ENCODE measurements around the gene ZNF836. TPM values are rescaled to one million over a fixed set of nuclear protein-coding genes. Genes with fewer than 3 reads are reported as not detected.

ZNF836 gene
- total and polyA plus RNA-seq, 7 experiments from 2014 or later, result 10.2 to 57.5 (median 21.5) TPM

Other genes starting within 250 kb of the ZNF836 start
- gene ZNF613, start 244.1 kb downstream of the ZNF836 start, total RNA-seq, result 1 to 10 TPM; 1.5 to 9.6 (median 5.2) TPM
- 1 to 10 TPM; 3.3 to 8.2 TPM for gene ZNF613, start 244.1 kb downstream of the ZNF836 start, polyA plus RNA-seq
- gene ZNF350, start 184.8 kb downstream of the ZNF836 start, total RNA-seq, result 10 to 100 TPM; 18.1 to 43.7 (median 36.0) TPM
- 10 to 100 TPM; 19.9 to 26.8 TPM for gene ZNF350, start 184.8 kb downstream of the ZNF836 start, polyA plus RNA-seq
- 10 to 100 TPM in 3 of 5 experiments, 1 to 10 TPM in 2; 8.7 to 20.9 (median 11.0) TPM for gene ZNF615, start 163.4 kb downstream of the ZNF836 start, total RNA-seq
- 10 to 100 TPM; 11.5 to 12.1 TPM for gene ZNF615, start 163.4 kb downstream of the ZNF836 start, polyA plus RNA-seq
- gene ZNF614, start 143.2 kb downstream of the ZNF836 start, total RNA-seq, result 10 to 100 TPM in 3 of 5 experiments, 1 to 10 TPM in 2; 5.0 to 14.1 (median 11.1) TPM
- gene ZNF614, start 143.2 kb downstream of the ZNF836 start, polyA plus RNA-seq, result 1 to 10 TPM; 5.6 to 7.0 TPM
- 10 to 100 TPM; 13.2 to 25.0 (median 18.1) TPM for gene ZNF432, start 122.8 kb downstream of the ZNF836 start, total RNA-seq
- 1 to 10 TPM; 3.0 to 7.9 TPM for gene ZNF432, start 122.8 kb downstream of the ZNF836 start, polyA plus RNA-seq
- 10 to 100 TPM; 22.6 to 43.5 (median 27.5) TPM for gene ZNF841, start 75.9 kb downstream of the ZNF836 start, total RNA-seq
- 1 to 10 TPM; 3.1 to 3.7 TPM for gene ZNF841, start 75.9 kb downstream of the ZNF836 start, polyA plus RNA-seq
- 10 to 100 TPM in 2 of 5 experiments, 1 to 10 TPM in 3; 2.8 to 18.5 (median 6.1) TPM for gene ZNF616, start 31.7 kb downstream of the ZNF836 start, total RNA-seq
- 10 to 100 TPM in 1 of 2 donors, 1 to 10 TPM in 1; 6.5 to 10.8 TPM for gene ZNF616, start 31.7 kb downstream of the ZNF836 start, polyA plus RNA-seq
- gene PPP2R1A, start 18.4 kb upstream of the ZNF836 start, total RNA-seq, result 100 to 1,000 TPM; 156 to 215 (median 168) TPM
- 100 to 1,000 TPM; 148 to 165 TPM for gene PPP2R1A, start 18.4 kb upstream of the ZNF836 start, polyA plus RNA-seq
- 10 to 100 TPM; 24.7 to 59.6 (median 41.4) TPM for gene ZNF766, start 98.0 kb upstream of the ZNF836 start, total RNA-seq
- 10 to 100 TPM; 65.0 to 79.3 TPM for gene ZNF766, start 98.0 kb upstream of the ZNF836 start, polyA plus RNA-seq
- 10 to 100 TPM in 4 of 5 experiments, 1 to 10 TPM in 1; 8.5 to 28.9 (median 13.3) TPM for gene ZNF480, start 125.5 kb upstream of the ZNF836 start, total RNA-seq
- 10 to 100 TPM; 20.8 to 29.0 TPM for gene ZNF480, start 125.5 kb upstream of the ZNF836 start, polyA plus RNA-seq
- gene ZNF610, start 164.6 kb upstream of the ZNF836 start, total RNA-seq, result 1 to 10 TPM in 2 of 5 experiments, under 1 TPM in 3; 0.42 to 4.3 (median 0.93) TPM
- gene ZNF610, start 164.6 kb upstream of the ZNF836 start, polyA plus RNA-seq, result 1 to 10 TPM; 2.0 to 2.6 TPM
- 10 to 100 TPM; 10.3 to 33.5 (median 25.4) TPM for gene ZNF880, start 198.3 kb upstream of the ZNF836 start, total RNA-seq
- gene ZNF880, start 198.3 kb upstream of the ZNF836 start, polyA plus RNA-seq, result 10 to 100 TPM; 32.0 to 43.9 TPM
- gene ZNF528, start 226.2 kb upstream of the ZNF836 start, total RNA-seq, result 10 to 100 TPM; 10.6 to 47.3 (median 23.0) TPM
- gene ZNF528, start 226.2 kb upstream of the ZNF836 start, polyA plus RNA-seq, result 10 to 100 TPM in 1 of 2 donors, 1 to 10 TPM in 1; 6.1 to 11.6 TPM

All from naive thymus-derived CD4-positive, alpha-beta T cell (primary cell).